RCC 7860 (cell line): ENCODE measurements around the gene ADORA2A.

ENCODE experiments used
- DNase-seq: peaks from one replicate; pipeline ENCODE4 v3.0.0-alpha.2; 2015; ENCODE audit warnings: low spot score
- FAIRE-seq: peaks from 2 replicates; lab custom pipeline; 2012; peaks lifted over from hg19 to GRCh38; lab: Jason Lieb, UNC

ADORA2A gene

DNA sequence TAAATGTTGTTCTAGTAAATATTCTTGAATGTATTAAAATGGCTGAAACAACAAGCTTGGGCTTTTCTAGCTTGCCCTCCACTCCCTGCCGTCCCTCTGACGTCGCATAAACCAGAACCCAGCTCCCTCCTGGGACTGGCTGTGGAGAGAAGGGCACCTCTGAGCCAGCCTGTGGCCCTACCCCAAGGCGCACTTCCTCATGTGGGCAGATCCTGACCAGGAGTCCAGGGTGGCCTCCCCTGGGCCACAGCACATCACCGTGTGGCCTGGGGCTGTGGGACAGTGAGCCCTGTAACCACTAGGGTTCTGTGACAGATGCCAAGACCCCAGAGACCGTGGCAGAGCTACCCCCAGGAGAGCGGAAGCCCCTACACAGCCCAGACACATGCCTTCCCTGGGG, 10.2 kb upstream of the ADORA2A start:
- no peak for FAIRE-seq
- no peak for DNase-seq

DNA sequence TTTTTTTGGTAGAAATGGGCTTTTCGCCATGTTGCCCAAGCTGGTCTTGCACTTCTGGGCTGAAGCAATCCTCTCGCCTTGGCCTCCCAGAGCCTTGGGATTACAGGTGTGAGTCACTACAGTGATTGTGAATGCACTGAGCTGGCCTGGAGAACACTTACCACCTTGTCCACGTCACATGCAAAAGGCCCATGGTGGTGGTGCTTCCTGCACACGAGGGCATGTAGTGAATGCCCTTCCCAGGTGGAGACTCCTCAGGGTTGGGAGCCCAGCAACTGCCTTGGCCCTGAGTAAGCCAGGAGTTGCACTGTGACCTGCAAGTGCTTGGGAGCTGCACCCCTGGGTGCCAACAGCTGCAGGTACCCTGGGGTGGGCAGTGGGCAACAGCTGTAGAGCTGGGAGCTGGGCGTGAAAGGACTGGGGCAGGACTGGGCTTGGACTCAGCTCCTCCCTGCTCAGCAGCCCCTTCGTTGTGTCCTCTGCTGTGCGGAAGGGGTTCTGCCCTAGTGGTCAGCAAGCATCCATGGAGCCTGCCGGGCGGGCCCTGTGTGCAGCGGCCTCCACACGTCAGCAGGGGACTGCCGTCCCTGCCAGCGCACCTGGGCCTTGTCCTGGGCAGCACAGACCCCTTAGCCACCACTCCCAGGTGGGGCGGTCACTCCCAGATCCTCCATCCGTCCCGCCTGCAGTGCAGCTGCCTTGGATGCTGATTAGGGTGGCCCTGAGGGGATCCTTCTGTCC, 9.3 kb upstream of the ADORA2A start:
- FAIRE-seq = no peak

DNA sequence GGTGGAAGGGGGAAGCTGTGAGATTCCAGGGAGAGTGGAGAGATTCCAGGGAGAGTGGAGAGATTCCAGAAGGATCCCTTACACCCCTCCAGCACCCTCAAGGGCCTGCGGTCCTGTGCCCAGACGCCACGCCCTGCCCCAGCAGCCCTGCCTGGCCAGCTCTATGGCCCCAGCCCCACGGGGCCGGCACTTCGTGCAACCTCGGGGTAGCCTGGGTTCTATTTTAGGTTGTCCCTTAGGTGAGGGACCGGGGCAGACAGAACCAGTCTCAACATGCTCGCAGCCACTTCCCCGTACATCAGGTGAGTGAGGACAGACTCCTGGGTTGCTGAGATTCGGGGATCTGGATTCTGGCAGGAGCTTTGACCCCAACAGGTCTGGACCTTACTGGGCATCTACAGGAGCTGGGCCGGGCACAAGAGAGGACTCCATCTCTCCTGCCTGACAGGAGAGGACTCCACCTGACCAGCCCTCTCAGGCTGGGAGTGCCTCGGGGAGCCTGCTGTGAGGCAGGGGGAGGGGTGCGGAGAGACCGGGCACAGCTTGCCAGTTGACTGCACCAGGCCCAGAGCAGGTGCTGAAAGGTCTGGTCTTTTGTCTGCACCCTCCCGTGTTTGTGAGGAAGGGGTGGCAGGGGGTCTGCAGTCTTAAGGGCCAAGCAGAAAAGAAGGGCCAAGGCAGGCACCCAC, 8.5 kb upstream of the ADORA2A start:
- no peak for FAIRE-seq

More for the DNA sequence above, 9.3 kb upstream of the ADORA2A start:
- no peak for DNase-seq

DNA sequence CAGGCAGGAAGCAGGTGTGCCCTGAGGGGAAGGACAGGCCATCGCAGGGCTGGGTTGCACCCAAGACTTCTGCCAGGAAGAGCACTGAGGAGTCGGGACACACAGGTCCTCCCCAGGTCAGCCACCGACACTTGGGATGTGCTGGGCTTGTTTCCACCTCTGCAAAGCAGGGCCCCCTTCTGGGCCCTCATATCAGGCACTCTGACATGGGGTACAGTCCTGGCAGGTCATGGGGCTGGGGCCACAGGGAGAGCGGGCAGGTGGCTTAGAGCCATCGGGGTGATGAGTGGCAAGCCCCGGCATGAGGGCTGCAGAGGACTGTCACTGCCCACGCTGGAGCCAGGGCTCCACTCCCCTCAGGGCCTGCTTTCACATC, 7.9 kb upstream of the ADORA2A start:
- DNase-seq = no peak
- no peak for FAIRE-seq

More for the DNA sequence above, 8.5 kb upstream of the ADORA2A start:
- no peak for DNase-seq

DNA sequence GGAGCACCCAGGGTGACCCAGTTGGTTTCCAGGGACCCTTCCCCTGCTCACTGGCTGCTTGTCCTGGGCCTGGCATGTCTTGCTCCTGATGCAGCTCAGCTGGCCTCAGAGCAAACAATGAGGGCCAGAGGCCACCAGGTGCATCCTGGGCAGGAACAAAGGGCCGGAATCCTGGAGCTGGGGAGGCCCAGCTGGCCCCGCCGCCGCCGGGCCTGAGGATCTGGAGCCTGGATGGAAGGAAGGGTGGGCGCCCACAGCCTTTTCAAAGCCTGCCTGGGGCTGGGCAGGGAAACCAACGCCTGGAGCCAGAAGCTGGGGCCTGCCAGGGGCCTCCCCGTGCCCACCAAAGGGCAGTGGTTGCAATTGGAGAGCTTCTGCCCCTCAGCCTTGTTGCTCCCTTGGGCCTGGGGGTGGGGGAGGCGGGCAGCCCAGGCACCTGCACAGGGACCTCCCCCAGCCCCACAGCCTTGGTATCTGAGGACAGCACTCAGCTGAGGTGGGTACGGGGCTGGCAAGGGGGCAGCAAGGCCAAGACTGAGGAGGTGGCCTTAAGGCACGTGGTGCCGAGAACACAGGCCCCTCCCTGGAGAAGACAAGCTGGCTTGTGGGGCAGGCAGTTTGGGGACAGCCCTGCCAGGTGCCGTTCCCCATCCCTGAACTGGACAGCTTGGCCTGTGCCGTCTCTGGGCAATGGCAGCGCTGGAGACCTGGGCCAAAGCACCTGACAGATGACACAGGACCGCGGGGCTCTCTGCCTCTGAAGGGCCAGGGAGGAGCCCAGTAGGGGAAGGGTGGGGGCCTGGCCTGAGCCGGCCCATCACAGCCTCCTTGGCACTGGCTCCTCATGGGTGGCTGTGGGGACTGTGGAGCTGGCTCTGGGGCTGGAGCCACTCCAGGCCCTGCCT, 7.1 kb upstream of the ADORA2A start:
- FAIRE-seq (no peak), DNase-seq (no peak)

DNA sequence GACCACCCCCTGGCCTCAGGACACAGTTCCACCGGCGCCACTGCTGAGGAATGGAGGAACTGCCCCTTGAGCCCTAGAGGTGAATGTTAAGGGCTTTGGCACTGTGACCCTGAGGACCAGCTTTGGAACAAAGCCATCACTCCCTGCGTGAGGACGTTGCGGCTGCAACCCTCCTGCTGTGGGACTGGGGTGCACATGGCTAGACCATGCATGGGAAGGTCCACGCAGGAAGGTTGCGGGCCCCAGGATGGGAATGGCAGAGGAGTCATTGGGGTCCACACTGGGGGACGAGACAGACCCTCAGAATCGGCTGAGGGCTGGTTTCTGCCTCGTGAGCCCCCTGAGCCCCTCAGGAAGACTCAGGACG, 6.4 kb upstream of the ADORA2A start:
- FAIRE-seq (no peak), DNase-seq (no peak)

DNA sequence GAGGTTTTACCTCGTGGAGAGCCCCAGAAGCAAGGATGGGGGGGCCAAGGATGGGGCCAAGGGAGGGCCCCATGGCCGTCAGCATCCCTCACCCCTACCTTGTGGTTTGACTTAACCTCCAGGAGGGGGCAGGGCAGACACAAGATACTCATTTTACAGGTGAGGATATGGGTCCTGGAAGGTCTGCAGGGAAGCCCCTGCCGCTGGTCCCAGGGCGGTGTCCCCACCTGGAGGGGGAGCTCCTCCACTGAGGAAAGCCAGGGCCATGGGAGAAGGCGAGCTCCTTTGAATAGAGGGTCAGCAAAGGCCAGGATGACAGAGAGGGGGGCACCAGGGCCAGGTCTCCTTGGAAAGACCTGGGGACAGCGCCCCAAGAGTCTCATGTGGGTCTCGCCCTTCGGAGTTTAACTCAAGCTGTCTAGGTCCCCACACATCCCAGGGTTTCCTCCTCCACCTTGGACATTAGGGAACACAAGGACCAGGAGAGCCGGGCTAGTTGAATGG, 5.9 kb upstream of the ADORA2A start:
- FAIRE-seq = no peak
- peak; percentile 17 for DNase-seq

DNA sequence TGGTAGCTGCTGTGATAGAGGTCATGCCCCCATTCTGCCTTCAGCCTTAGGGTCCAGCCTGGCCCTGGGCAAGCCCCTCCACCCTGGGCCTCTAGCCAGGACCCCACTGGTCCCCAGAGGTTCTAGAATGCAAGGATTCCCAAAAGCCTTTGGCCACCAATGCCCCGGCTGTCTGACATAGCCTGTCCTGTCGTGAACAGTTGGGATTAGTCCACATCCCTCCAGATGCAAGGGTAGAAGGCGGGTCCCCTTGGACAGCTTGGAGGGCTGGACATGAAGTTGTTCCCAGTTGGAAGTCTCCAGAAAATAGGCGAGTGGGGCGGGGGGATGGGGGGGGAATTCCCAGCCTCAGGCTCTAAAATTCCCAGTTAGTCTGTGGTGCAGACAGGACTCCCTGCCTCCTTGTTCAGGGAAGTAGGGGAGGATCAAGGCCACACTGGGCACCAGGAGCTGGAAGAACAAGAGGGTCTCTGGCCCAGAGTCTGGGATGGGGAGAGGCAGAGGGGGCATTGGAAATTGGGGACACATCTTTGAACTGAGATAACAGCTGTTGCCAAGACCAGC, 5.2 kb upstream of the ADORA2A start:
- FAIRE-seq (no peak), DNase-seq (no peak)

DNA sequence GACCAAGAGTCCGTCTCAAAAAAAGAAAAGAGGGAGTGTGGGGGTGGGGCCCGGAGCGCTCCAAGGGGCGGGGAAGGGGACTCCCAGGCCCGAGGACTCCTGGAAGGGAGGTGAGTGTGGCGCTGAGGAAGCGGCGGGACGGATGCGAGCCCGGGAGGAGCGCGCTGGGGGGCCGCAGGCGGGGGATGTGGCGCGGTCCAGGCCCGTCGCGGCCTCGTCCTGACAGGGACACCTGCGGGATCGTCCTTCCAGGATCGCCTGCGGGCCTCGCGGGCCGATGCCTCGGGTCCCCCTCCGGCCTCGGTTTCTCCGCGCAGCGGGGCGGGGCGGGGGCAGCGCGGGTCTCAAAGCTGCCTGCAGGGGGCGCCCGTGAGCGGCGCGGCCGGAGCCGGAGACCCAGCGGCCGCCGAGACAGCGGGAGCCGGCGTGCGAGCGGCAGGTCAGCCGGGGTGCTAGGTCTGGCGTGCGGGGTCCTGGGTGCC, 3.8 kb upstream of the ADORA2A start:
- no peak for DNase-seq
- no peak for FAIRE-seq

DNA sequence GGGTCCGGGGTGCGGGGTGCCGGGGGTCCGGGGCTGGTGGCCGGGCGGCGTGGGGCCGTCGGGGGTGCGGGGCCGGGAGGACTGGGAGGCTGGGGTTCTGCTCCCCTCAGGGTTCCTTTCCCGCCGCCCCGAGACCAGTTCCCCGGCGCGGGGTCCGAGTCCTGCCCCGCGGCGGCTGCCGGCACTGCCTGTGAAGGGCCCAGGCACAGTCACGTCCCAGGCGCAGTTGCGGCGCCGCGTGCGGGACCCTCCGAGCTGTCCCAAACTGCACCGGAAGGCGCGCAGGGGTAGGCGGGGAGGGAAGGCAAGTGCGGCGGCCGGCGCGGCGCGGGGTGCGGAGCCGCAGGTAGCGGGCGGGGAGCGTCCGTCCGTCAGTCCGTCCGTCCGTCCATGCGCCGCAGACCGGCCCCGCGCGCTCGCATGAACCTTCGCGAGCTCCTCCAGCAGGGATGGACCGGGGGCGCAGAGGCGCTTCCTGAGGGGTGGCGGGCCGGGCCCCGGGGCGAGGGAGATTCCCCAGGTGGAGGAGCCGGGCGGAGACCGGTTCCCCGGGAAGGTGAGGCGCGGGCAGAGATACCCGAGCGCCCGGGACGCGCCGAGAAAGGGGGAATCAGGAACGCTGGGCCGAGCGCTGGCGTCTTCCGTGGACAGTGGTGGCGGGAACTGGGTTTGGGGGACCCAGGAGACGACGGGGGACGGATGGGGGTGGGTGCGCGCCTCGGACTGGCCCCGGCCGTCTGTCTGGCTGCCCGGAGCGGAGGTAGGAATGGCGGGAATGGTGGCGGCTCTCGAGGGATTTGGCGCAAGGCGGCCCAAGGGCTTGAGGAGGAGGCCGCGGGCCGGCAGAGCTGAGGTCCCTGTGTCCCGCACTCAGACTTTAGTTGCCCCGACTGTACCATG, 3.1 kb upstream of the ADORA2A start:
- DNase-seq (no peak), FAIRE-seq (no peak)

DNA sequence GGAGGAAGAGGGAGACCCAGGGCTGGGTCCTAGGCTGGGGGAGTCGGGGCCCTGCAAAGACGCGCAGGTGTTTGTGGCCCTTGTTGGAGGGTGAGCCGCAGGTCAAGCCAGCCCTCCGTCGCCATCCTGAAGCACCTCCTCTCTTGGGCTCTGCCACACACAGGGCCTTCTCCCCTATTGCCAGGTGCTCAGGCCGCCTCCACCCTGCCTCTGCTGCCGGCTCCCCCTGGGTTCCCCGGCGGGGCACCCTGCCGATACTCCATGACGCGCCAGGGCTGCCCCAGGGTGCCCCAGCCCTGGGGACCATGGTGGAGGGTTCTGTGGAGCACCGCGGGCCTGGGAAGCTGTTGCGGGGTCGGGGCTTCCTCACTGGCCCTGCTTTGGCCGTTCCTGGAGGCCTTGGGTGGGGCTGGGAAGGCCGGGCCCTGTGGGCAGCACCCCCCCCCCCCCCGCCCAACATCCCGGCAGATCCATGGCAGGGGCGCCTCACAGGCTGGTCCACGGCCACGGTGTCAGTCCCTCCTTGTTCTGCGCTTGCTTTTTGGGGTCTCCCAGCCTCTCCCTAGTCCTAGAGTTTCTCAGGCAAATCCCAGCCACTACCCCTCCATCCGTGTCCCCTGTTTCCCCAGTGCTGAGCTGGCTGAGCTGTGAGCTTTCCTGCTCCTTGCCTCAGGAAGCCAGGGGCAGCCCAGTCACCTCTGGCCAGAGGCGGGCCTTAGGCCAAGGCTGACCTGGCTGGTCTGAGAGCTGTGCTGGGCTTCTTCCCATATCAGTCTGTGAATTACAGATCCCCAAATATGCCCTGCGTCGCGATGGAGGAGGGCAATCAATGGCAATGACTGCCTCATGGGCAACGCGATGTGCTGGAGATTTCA, 2.3 kb upstream of the ADORA2A start:
- FAIRE-seq (no peak), DNase-seq (no peak)

DNA sequence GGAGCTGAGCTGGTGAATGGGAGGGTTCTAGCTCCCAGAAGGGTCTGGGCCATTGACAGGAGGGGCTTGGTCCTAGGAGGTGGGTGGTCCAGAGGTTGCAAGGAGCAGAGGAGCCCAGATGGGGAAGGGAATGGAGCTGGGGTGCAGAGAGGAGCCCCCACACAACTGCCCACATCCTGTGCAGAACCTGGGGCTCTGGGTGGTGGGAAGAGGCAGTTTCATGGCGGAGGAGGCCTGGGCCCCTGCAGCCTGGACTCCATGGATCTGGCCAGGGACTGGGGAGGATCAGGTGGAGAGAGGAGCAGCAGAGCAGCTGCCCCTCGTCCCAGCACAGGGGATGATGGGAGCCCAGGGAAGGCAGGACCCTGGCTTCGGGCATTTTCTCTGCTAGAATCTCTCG, 963 bp upstream of the ADORA2A start:
- no peak for DNase-seq
- no peak for FAIRE-seq

DNA sequence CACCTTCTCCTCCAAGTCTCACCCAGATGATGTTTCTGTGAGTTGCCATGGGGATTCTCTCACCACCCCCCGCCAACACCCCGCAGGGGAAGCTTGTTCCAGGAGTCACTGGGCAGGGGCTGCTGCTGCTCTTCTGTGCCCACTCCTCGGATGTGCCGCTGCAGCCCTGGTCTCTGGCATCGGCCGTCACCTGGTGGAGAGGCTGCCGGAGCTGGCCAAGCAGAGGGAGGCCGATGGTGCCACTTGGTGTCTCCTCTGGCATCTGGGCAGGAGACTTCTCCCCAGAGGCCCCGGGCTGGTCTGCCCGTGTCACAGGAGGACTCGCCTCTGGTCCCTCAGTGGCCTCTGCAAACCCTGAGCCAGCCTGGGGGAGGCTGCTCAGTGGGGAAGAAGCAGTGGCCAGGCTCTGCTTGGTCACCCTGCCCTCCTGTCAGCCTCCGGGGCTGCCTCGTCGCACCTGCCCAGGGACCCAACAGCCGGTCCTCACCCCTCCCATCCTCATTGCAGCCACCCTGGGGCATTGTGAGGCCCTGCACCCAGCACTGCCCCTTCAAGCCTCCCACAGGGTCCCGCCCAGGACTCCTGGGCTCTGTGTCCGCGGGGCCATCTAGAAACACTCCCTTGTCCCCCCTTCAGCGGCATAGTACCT, 424 bp upstream of the ADORA2A start:
- DNase-seq (no peak), FAIRE-seq (no peak)

DNA sequence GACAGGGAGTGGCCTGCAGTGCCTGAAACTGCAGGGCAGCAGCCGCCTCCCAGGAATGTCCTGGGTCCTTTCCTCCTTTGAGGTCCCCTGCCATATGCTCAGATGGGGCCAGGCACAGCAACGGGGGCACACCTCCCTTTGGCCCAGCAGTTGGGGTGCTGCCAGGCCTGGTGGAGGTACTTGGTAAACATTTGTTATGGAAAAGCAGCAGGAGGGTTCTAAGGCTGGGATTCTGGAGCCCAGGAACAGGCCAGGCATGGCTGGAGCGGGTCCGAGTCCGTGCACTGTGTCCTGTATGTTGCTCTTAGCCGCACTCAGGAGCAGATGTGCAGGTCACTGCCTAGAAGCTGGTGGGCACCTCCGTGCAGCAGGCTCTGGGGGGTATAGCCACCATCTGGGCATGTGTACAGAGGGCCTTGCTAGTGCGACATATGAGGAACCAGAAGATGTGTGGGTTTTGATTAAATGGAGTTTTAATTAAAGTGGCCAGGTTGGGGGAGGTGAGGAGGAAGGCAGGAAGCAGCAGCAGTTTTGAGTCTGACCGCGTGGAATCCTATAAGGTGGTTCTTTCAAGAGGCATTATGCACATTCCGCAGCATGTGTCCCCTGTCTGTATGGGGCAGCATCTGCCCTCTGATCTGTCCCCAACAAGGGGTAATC, 1.5 kb downstream of the ADORA2A start:
- FAIRE-seq = no peak
- DNase-seq = no peak

DNA sequence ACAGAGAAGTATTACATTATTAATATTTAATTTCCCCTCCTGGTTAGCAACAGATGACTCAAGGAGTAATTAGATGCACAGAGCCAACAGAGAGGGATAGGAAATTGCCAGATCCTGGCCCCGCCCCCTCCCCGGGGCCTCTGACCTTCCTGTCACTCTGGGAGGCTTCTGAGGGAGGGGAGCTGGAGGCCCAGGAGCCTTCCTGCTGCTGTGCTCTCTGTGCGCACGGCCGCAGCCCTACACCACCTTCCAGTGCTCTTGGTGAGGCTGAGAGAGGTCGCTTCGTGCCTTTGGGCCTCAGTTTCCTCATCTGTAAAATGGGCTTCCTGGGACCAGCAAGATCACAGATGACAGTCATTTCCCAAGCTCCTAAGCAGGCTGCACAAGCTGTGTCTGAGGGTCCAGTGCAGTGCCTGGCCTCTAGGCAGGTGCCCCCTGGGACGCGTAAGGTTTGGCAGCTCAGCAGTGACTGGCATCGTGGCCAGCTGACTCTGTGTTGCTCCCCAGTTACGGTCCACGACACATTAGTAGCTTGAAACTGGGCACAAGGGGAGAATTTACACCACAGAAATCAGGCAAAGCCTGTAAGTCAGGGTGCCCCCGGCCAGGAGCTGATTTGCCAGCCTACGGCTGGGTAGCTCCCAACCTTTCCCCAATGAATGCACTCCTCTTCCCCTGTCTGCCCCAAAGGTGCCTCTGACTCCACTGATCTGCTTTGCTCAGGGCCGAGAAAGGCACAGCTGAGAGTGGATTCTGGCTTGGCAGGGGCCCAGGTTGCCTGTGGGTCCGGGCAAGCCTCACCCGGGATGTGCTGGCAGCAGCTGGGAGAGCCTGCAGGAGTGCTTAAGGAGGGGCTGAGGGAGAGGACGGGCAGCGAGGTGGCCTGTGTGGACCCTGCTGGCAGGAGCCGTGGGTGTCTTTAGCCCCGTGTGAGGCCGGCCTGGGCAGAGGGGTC, 2.3 kb downstream of the ADORA2A start:
- FAIRE-seq (no peak), DNase-seq (no peak)

DNA sequence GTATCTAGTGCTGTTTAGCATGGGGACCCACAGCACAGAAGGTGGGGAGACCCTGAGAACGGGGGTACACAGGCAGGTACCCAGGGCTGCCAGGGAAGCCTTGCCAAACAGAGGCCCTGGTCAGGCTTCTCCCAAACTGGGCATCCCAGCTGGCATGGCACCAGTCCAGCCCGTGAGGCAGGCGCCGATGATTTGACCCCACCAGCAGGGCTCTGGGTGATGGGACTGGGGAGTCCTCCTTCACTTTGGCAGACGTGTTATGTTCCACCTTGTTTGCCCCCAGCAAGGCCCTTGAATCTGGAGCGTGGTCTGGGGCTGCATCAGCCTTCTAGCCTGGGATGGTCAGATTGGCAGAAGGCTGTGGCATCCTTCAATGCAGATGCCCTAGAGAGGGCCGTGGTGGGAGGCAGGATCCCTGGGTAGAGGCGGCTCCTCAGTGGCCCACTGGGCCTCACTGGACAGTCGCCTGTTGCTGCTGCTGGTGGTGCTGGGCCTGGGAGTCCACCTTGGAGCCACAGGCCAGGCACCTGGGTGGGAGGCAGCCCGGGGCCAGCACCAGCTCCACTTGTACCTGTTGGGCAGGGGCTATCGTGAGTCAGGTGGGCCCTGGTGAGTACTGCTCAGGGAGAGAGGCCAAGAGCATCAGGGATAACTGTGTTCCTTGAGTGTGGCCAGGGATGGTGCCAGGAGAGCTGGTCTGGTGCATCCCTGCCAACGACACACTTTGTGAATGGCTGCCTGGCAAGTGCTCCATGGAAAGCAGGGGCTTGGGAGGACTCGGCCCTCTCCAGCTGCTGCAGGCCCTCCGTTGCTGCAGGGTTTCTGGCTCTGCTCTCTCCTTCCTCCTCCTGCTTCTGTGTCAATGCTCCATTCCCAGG, 3.3 kb downstream of the ADORA2A start:
- no peak for DNase-seq
- FAIRE-seq = no peak
